Measurements from ENCODE around the gene USP48.

DNA sequence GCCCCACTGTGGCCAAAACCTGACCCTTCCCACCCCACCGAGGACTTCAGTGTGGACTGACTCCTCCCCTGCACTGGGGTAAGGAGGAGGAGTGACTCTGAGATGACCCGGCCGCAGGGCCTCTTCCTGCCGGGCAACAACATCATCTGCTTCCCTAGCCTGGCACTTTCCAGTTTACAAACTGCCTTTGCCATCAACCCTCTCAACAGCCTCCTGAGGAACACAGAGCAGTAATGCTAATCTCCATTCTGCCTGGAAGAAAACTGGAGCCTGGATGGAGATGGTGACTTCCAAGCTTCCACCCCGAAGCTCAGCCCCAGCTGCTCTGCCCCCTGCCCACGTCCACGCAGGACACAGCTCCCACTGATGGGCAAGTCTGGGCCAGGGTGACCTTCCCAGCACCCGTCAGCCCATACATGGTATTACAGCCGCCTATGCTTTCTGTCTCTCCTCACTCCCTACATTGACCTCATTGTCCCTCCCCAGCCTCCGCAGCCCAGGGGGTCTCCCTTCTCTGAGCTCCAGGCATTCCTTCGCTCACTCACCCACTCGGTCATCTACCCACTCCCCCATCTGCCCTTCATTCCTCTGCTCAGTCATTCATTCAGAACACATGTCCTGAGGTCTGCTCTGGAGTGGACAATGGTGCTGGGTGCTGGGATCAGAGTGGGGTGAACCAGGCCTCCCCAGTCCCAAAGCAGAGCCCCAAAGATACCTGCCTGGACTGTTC, 148.0 kb downstream of the USP48 start:
- TF ChIP-seq, protein P1, sequence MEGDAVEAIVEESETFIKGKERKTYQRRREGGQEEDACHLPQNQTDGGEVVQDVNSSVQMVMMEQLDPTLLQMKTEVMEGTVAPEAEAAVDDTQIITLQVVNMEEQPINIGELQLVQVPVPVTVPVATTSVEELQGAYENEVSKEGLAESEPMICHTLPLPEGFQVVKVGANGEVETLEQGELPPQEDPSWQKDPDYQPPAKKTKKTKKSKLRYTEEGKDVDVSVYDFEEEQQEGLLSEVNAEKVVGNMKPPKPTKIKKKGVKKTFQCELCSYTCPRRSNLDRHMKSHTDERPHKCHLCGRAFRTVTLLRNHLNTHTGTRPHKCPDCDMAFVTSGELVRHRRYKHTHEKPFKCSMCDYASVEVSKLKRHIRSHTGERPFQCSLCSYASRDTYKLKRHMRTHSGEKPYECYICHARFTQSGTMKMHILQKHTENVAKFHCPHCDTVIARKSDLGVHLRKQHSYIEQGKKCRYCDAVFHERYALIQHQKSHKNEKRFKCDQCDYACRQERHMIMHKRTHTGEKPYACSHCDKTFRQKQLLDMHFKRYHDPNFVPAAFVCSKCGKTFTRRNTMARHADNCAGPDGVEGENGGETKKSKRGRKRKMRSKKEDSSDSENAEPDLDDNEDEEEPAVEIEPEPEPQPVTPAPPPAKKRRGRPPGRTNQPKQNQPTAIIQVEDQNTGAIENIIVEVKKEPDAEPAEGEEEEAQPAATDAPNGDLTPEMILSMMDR (IDR thresholded peaks at IDR 0.05): no peak
- TF ChIP-seq POLR2A (IDR thresholded peaks at IDR 0.05) (no peak), POLR2AphosphoS5 (IDR thresholded peaks at IDR 0.05) (no peak)

Data from prostate gland (tissue), 2 donors.